ENCODE measurements around the gene KLF11.

Gene KLF11

DNA sequence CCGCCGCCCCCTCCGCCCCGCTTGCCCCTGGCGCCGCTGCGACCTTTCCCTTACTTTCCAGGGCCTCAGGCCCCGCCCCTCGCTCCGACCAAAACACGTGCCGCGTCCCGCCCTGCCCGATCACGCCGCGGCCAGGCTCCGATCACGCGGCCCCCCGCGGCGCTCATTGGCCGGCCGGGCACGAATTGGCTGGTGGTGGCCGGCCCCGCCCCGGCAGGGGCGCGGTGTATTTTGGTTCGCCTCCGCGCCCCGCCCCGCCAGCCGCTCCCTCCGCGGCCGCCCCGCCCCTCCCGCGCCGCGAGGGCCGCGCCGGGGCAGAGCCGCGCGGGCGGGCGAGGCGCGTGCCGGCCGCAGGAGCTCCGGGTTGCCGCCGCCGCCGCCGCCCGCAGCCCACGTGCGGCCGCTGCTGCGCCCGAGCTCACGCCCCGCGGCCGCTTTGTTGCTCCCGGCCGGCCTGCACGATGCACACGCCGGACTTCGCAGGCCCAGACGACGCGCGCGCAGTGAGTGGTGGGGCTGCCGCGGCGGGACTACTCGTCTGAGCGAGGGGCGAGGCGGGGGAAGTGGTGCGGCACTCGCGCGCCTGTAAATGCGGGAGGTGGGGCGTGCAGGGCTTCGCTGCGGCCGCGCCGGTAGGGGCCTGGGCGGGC, at the start of gene KLF11:
KLF11 (plus strand) TSS at position 295 of the 650 bp plus-strand sequence; CDS start at position 462, 167 bp downstream.
- DNase-seq, result peak; percentile 89

DNA sequence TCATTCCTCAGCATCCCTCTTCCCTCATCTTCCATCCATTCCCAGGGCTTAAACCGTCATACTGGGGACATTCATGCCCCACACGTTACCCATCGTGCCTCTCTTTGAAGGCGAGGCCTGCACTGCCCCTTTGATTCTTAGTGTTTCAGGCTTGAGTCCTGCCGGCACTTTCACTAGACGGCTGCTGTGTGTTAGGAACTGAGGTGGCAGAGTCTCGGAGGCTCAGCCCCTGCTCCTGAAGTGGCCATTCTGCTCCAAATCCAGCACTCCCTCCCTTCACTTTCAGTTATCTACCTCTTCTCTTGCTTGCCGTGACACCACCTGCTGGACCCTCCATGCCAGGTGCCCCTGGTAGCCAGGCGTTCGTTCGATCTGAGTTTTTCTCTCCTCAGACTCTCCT, 48.9 kb upstream of the KLF11 start:
- DNase-seq, result no peak

DNA sequence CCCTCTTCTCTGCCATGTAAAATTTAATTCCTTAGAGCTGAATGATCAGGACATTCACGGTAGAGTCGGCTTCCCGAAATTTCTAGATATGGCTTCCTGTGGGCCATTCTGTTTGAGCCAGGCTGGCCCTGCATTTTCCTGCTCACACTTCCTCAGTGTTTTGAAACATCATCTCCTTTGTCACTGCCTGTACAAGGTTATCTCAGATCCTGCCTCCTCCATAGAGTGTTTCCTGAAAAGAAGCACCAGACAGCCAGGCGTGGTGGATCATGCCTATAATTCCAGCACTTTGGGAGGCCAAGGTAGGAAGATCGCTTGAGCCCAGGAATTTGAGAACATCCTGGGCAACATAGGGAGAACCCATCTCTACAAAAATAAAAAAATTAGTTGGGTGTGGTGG, 48.3 kb upstream of the KLF11 start:
- DNase-seq, result no peak

DNA sequence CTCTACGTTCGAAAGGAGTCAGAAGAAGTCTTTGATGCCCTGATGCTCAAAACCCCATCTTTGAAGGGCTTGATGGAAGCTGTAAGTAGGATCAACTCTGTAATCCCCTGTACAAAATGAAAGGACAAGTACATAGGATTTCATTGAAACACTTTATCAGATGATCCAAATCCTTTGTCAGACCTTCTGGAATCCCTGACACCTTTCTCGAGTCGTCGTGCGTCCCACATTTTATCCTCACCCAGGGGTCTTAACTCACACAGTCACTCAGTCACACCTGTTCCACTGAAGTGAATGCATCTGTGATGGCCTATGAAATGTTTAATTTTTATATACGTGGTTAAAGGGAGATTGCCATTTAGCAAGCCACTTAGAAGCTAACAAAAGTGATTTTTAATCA, 47.0 kb upstream of the KLF11 start:
- no peak for DNase-seq

DNA sequence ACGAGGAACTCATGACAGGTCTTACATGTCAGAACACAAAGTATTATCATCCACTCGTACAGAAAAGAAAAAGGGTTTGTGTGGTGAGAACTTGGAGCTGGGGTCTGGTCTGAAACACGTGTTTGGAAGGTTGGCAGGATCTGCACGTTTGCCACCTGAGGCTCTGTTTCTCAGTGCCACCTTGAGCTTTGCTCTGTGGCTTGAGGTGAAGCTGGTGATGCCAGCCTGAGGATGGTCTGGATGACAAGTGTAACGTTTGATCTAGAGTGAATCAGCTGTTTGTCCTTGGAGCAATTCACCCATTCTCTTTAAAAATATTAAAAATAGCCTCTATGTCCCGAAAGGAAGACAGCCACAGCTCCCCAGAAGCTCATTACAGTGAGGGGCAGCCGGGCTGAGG, 45.4 kb upstream of the KLF11 start:
- no peak for DNase-seq

DNA sequence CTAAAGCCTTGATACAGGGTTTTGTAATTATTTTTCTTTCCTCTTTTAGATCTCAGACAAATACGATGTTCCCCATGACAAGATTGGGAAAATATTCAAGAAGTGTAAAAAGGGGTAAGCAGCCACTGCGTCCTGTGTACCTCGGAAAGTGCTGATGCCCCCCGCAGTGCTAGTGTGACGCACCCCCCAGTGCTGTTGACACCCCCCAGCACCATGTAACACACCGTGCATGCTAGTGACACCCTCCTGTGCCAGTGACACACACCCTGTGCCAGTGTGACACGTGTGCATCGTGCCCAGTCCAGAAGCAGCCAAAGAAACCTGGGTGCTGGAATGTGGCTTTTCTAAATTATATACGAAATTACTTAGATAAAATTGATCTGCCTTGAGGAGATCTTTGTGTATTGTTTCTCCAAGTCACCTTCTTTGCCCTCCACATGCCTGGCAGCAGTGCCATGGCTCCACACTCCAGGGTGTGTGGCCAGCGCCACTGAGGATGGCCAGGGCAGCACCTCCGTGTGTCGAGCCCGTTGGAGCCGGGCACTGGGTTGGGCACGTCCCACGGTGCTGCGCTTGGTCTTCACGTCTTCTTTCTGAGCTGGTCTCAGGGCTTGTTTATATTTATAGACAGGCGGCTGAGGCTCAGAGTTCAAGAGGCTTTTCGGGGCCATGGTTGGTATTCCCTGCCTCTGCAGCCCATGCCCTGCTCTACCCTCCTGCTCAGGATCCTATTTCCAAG, 44.3 kb upstream of the KLF11 start:
- no peak for DNase-seq

DNA sequence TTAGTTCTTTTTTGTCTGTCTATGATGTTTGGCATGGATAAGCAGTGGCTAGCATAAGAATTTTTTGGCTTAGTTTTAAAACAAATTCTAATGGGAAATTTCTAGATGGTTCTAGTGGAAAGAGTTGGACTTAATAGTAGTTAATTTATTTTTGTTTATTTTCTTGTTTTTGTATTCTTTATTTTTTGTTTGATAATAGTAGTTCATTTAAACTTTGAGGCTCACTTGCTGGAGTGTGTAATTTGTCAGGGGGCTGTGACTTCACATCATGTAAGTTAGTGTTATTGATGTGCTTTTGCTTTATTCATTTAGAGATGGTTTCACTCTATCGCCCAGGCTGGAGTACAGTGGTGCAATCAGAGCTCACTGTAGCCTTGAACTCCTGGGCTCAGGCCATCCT, 43.7 kb upstream of the KLF11 start:
- no peak for DNase-seq

DNA sequence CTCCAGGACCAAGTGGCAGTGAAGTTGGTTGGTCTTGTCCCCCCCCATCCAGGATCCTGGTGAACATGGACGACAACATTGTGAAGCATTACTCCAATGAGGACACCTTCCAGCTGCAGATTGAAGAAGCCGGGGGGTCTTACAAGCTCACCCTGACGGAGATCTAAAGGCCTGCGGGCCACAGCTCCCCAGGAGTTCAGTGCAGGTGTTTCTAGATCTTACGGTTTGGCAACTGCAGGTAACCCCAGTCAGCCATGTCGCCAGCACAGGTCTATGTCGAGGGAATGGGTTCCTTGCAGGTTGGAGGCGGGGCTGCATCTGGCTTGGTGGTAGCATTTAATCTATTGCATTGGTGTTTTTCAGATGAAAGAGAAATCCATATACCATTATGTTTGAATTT, 42.8 kb upstream of the KLF11 start:
- DNase-seq, result no peak

DNA sequence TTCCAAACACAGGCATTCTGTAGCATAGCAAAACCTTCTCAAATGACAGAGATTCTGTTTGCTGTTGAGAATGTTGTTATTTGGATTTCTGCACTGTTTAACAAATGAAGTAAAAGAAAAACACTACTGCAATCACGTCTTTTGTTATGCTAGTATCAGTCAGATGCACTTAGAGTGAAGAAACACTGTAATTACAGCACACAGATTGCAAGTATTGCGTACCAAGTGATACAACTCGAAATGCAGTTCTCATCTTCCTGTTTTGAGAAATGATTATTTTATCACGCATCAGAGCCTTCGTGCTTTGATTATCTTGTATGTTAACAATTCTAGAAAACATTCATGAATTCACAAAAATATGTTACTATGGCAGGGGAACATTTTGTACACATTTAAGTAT, 41.8 kb upstream of the KLF11 start:
- no peak for DNase-seq

DNA sequence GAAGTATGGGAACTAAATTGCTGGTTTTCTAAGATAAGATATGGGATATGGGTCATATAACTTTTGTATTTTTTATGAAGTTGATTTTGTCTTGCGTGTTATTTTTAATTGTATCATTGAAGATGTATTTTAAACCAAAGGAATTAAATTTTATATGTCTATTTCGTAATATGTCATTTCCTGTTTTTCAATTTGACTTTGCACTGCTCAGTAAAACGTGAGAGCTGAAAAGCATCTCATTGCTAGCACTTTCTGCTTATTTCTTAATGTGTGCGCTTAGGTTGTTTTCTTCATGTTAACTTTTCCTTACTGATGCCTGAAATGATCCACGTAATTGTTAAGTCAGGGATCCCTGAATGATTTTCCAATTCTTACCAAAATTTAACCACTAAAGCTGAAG, 41.2 kb upstream of the KLF11 start:
- no peak for DNase-seq

DNA sequence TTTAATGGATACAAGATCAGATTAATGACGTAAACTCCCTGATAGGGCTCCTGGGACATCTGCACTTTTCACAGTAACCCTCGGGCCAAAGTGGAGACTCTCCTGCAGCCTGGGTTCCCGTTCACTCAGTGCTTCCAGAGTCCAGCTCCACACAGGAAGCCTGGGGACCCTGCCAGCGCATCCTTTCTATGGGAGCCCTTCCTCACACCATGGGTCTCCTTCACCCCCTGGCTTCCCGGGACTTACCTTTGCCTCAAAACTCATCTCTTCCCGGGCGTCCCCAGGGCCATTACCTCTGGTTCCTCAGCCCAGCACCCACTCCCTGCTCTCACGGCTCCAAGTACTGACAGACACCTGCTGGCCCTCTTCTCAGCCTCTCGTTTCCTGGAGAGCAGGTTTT, 40.7 kb upstream of the KLF11 start:
- DNase-seq, result no peak

DNA sequence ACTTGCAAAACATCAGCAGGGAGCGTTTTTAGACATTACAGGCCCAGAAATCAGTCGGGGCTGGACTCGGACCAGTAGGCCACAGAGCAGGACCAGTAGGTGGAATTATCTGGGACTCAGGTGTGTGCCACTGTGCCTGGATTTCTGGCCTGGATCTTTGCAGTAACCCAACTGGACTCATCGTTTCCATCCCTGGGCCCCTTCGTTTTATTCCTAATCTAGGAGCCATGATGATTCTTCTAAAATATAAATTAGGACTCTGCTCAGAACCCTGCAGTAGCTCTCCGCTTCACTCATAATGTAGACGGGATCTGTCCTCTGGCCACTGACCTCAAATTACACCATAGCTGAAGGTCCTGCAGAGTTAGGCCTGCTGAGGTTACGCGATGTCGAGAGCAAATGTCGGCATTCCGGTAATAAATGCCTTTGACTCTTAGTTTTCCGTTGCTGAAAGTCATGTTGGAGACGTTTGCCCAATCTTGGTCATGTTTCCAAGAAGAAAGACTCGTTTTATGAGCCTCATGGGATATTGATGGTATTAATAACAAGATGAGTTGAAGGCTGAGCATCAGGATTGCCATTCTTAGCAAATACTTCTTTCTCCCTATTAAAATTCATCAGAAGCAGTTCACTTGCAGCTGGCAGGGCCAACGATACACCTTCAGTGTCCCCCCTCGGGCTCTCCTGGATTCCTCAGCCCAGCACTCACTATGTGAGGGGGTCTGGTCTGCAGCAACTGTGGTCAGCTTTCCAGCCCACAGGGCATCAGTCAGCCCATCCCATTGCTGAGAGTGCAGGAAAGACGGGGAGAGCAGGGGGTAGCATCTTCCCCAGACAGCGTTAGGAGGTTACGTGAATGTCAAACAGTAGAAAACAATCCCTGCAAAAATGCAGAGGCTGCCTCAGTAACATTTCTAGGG, 39.9 kb upstream of the KLF11 start:
- no peak for DNase-seq

DNA sequence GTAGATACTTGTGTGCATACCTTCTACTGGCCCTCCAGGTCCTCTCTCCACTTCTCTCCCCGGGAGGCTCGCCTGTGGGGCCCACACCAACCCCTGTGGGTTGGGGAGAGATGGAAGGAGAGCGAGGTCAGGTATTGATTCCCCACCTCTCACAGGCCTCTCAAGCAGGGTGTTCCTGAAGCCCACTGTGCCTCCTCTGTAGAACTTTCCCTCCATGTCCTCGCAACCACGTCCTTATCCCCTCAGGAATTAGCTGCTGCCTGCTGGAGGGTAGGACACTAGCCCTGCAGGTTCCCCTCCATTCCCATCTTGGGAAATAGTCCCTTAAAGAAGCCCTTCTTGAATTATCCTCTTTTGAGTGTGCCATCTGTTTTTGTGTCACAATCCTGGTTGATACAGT, 38.9 kb upstream of the KLF11 start:
- no peak for DNase-seq

DNA sequence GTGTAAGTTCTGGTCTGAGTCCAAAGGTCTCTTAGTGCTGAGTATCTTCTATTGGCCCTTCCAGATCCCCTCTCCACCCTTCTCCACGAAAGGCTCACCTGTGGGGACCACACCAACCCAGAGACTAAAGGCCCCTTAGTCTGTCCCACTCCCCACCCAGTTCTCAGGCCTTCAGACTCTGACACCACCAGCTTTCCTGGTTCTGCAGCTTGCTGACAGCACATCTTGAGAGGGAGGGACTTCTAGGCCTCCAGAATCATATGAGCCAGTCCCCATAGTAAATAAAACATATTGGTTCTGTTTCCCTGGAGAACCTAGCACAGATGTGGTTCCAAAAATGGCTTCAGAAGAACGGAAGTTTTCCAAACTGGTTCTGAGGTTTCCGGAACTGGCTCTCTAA, 38.5 kb upstream of the KLF11 start:
- no peak for DNase-seq

DNA sequence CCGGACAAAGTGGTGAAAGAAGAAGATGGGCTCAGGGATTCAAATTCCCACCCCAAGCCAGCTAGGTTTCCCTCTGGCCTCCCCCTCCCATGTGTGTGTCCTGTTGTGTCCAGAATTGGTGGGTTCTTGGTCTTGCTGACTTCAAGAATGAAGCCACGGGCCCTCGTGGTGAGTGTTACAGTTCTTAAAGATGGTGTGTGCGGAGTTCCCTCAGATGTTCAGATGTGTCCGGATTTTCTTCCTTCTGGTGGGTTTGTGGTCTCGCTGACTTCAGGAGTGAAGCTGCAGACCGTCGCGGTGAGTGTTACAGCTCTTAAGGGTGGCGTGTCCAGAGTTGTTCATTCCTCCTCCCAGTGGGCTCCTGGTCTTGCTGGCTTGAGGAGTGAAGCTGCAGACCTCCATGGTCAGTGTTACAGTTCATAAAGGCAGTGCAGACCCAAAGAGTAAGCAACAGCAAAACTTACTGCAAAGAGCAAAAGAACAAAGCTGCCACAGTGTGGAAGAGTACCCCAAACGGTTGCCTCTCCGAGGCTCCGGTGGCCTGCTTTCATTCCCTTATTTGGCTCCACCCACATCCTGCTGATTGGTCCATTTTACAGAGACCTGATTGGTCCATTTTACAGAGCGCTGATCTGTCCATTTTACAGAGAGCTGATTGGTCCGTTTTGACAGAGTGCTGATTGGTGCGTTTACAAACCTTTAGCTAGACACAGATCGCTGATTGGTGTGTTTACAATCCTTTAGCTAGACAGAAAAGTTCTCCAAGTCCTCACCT, 37.7 kb upstream of the KLF11 start:
- no peak for DNase-seq

DNA sequence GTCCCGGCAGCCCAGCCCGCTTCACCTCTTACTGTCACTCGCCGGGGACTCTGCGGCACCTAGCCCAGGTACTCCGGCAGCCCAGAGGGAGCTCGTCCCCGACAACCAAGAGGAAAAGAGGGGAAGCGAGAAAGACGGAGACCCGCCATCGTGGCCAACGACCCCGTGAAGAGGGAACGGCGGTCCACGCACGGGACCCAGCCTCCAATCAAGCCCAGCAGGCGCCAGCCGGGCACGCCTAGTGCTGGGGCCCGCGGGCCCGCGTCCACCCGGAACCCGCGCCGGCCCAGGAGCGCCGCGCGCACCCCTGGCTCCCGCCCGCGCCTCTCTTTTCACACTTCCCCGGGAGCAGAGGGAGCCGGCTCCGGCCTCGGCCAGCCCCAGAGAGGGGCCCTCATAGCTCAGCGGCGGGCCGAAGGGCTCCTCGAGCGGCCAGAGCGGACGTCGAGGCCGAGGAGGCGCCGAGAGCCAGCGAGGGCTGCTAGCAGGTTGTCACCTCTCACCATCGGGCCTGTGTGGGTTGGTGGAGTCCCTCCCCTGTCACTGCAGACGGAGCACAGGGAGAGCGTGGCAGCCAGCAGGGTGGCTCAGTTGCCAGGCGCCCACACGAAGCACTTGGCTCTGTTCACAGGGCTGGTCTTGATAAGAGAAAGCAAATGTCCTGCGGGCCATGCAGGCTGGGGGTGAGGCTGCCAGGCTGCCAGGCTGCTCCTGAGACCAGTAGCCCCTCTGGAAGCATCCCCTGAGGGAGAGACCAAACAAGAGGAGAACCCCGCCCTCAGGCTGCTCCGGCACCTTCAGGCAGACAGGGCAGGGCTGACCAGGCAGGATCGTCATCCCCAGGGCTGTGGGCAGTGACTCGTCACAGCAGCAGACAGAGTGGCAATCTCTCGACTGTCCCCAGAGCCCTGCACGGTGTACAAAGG, 36.9 kb upstream of the KLF11 start:
- no peak for DNase-seq

DNA sequence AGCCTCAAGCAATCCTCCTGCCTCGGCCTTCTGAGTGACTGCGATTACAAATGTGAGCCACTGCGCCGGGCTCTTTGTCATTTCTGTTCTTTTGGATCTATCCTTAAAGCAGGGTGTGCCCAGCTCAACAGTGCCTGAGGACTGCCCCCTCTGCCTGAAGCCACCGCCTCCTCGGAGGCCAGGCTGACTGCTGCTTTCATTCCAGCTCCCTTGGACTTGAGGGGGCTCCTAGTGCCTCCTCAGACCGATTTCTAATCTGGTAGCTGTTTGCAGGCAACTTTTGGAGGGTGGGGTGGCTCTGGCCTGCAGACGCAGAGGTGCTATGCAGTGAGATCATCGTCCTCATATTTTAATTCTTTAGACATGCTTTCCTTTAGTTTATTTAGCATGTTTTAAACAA, 35.9 kb upstream of the KLF11 start:
- DNase-seq, result no peak

DNA sequence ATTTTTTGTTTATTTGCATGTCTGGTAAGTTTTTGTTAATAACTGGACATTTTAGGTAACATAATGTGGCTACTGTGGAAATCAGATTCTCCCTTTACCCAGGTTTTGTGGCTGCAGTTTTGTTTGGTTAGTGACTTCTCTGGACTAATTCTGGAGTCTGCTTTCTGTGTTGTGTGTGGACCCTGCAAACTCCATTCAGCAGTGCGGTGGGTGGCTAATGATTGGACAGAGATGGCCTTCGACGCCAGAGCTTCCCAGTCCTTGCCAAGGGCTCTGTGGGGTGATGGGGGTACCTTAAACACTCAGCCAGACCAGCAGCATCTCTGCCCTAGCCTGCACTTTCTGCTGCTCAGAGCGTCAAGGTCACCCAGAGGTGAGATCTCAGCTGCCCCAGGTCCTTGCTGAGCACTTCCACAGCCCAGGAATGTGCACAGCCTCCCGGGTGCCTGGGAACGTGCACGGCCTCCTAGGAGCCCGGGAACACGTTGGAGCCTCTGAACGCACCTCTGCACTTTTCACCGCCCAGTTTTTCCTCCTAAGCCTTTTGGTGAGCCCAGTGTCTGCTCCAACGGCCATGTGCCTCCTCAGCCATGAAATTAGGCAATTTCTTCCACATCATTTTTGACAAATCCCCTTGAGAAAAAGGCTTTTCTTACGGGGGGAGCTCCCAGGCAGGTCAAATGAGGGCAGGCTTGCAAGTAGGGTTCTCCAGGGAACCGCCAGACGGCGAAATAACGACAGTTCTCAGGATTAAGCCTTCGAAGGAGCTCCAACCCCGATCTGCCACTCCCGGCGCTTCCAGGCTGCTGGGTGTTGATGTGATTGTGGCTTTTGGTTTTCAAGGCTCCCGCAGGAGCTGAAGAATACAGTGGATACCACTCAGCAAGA, 35.2 kb upstream of the KLF11 start:
- DNase-seq, result no peak

DNA sequence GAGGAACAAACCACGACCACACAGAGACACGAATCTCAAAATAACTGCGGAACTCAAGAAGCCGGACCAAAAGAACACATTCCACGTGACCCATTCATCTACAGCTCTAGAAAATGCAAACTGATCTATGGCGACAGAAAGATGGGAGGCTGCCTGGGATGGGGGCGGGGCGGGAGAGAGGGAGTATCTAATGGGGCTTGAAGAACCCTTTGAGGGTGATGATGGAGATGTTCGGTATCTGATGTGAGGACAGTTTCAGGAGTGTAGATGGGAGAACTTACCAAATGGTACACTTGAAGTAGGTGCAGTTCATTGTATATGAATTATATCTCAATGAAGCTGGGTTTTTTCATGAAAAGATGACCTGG, 34.6 kb upstream of the KLF11 start:
- no peak for DNase-seq

DNA sequence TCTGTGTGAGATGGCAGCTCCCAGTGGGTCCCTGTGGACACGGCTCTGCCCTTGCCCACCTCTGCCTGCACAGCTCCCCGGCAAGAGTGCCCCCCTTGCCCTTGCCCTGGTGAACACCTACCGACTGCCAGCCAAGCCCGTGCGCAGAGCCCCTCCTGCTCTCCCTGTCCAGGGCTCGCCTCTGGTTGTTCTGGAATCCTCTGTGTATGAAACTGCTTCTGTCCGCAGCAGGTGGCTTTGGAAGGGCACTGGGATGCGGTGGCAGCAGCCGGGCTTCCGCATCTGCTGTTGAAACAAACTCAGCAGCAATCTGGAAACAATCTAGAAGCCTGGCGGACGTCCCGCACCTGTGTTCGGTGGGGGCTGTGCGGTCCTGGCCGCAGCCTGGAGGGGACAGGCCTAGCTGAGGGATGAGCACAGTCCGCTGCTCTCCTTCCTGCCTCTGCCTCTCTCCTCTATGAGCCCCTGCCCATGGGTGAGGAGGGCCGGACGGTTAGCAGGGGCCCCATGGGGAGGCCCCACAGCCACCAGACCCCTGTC, 34.0 kb upstream of the KLF11 start:
- no peak for DNase-seq

Measured in CD4-positive, alpha-beta T cell treated with Interleukin-4 for 1 hour (primary cell).